HepG2 (cell line): Measurements from ENCODE around the gene MPV17L2. TPM values are rescaled to one million over a fixed set of nuclear protein-coding genes. Genes with fewer than 3 reads are reported as not detected.

Source experiments
- ARHGAP35 ChIP-seq: sonication (generic); formaldehyde crosslinking; IDR thresholded peaks from 2 replicates; pipeline ENCODE4 v1.9.0; 2022; ENCODE audit warnings: mild to moderate bottlenecking, inconsistent platforms, moderate library complexity, missing genetic modification reagents, borderline replicate concordance
- FOSL1 ChIP-seq: sonication (generic); formaldehyde crosslinking; IDR thresholded peaks from 2 replicates; pipeline ENCODE4 v1.9.0; 2021; ENCODE audit warnings: missing genetic modification reagents, borderline replicate concordance
- NFE2L2 ChIP-seq: fragments of 150-350 bp; IDR thresholded peaks from 2 replicates; pipeline ENCODE4 v1.6.1; 2014; ENCODE audit warnings: low read length
- THAP11 ChIP-seq: IDR thresholded peaks from 2 replicates; pipeline ENCODE4 v1.6.1; 2016; ENCODE audit warnings: missing biosample characterization, missing genetic modification reagents
- ZFP41 ChIP-seq: sonication (generic); formaldehyde crosslinking; IDR thresholded peaks from 2 replicates; pipeline ENCODE4 v1.4.0; 2020; ENCODE audit warnings: mild to moderate bottlenecking, missing genetic modification reagents, borderline replicate concordance
- ZNF652 ChIP-seq: IDR thresholded peaks from 2 replicates; pipeline ENCODE4 v1.6.1; 2016; ENCODE audit warnings: low read depth, borderline replicate concordance
- ZNF720 ChIP-seq: sonication (generic); formaldehyde crosslinking; IDR thresholded peaks from 2 replicates; pipeline ENCODE4 v1.4.0; 2020; ENCODE audit warnings: missing genetic modification reagents
- polyA plus RNA-seq, 8 experiments: library from polyadenylated mRNA; depleted of rRNA in 3 of 8; stranded (reverse) in 7 of 8; unstranded in 1 of 8; fragments of >200 nt; fragmentation: Illumina TruSeq in 4 of 8; extraction: Trizol in 4 of 8; gene quantifications; 2 replicates each; pipeline versions ENCODE4 v1.2.1 to v1.2.3, GENCODE V29; 2011 to 2016; ENCODE audit warnings: low read depth in 4 of 8, missing spikeins in 1 of 8, mixed read lengths in 1 of 8; ENCODE audit not compliant: insufficient read depth in 1 of 8
- total RNA-seq, 5 experiments: library from RNA; depleted of rRNA; stranded (reverse); fragments of >200 nt; fragmentation: Illumina TruSeq; extraction: Trizol; gene quantifications; 2 replicates each; pipeline ENCODE4 v1.2.3, GENCODE V29; 2016; ENCODE audit warnings: low read depth in 1 of 5
- TF ChIP-seq, protein P1 (sequence below): sonication (generic); formaldehyde crosslinking; IDR thresholded peaks from 2 replicates; pipeline ENCODE4 v1.4.0; 2020; ENCODE audit warnings: low read depth, missing genetic modification reagents
- TF ChIP-seq, protein P2 (sequence below): sonication (generic); formaldehyde crosslinking; IDR thresholded peaks from 2 replicates; pipeline ENCODE4 v1.4.0; 2020; ENCODE audit warnings: missing genetic modification reagents
- TF ChIP-seq, protein P3 (sequence below): sonication (generic); formaldehyde crosslinking; IDR thresholded peaks from 2 replicates; pipeline ENCODE4 v1.5.0; 2020; ENCODE audit warnings: mild to moderate bottlenecking, missing genetic modification reagents, borderline replicate concordance

The MPV17L2 gene
- total and polyA plus RNA-seq, 2 of the 13 experiments (the other 11 are each of a cell fraction or from before 2014, with no cell fraction given): 13.6 to 16.7 TPM

DNA sequence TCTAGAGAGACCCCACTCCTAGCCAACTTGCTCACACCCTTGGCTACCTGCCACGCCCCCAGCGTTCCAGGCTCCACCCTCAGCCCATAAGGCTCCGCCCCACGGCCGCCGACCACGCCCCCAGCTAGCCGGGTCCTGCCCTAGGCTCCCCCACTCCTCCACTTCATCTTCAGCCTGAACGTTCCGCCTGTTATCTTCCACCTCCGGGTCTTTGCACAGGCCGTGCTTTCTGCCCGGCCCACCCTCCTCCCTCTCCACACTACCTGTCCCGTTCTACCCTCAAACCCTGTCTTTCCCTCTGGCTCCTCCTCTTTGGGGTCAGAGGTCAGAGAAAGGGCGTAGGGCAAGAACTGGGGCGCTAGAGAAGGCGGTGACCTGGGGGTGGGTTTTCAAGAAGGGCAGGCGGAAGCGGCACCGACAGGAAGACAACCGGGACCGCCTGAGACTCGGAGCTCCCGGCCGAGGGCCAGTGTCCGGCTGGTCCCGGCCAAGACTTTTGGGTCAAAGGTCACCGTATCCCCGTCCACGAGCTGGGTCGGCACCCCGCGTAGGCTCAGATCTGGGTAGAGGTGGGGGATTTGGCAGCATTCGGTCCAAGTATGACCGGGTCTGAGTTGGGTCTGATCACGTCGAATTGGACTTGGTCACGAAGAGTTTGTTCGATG lies 31.0 kb downstream of the MPV17L2 start (continued):
- TF ChIP-seq, protein P1, sequence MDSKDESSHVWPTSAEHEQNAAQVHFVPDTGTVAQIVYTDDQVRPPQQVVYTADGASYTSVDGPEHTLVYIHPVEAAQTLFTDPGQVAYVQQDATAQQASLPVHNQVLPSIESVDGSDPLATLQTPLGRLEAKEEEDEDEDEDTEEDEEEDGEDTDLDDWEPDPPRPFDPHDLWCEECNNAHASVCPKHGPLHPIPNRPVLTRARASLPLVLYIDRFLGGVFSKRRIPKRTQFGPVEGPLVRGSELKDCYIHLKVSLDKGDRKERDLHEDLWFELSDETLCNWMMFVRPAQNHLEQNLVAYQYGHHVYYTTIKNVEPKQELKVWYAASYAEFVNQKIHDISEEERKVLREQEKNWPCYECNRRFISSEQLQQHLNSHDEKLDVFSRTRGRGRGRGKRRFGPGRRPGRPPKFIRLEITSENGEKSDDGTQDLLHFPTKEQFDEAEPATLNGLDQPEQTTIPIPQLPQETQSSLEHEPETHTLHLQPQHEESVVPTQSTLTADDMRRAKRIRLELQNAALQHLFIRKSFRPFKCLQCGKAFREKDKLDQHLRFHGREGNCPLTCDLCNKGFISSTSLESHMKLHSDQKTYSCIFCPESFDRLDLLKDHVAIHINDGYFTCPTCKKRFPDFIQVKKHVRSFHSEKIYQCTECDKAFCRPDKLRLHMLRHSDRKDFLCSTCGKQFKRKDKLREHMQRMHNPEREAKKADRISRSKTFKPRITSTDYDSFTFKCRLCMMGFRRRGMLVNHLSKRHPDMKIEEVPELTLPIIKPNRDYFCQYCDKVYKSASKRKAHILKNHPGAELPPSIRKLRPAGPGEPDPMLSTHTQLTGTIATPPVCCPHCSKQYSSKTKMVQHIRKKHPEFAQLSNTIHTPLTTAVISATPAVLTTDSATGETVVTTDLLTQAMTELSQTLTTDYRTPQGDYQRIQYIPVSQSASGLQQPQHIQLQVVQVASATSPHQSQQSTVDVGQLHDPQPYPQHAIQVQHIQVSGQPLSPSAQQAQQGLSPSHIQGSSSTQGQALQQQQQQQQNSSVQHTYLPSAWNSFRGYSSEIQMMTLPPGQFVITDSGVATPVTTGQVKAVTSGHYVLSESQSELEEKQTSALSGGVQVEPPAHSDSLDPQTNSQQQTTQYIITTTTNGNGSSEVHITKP (CRISPR knock-in tag): no peak
- TF ChIP-seq THAP11 (CRISPR knock-in tag) (peak; percentile 53), FOSL1 (CRISPR knock-in tag) (no peak), ARHGAP35 (CRISPR knock-in tag) (no peak), ZNF652 (CRISPR knock-in tag) (0 out of 2 replicates have a peak, but pooled peaks have one; percentile 32), ZNF720 (no peak), NFE2L2 (no peak), ZFP41 (CRISPR knock-in tag) (no peak)
- TF ChIP-seq, protein P2, sequence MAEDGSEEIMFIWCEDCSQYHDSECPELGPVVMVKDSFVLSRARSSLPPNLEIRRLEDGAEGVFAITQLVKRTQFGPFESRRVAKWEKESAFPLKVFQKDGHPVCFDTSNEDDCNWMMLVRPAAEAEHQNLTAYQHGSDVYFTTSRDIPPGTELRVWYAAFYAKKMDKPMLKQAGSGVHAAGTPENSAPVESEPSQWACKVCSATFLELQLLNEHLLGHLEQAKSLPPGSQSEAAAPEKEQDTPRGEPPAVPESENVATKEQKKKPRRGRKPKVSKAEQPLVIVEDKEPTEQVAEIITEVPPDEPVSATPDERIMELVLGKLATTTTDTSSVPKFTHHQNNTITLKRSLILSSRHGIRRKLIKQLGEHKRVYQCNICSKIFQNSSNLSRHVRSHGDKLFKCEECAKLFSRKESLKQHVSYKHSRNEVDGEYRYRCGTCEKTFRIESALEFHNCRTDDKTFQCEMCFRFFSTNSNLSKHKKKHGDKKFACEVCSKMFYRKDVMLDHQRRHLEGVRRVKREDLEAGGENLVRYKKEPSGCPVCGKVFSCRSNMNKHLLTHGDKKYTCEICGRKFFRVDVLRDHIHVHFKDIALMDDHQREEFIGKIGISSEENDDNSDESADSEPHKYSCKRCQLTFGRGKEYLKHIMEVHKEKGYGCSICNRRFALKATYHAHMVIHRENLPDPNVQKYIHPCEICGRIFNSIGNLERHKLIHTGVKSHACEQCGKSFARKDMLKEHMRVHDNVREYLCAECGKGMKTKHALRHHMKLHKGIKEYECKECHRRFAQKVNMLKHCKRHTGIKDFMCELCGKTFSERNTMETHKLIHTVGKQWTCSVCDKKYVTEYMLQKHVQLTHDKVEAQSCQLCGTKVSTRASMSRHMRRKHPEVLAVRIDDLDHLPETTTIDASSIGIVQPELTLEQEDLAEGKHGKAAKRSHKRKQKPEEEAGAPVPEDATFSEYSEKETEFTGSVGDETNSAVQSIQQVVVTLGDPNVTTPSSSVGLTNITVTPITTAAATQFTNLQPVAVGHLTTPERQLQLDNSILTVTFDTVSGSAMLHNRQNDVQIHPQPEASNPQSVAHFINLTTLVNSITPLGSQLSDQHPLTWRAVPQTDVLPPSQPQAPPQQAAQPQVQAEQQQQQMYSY (CRISPR knock-in tag): peak; percentile 98
- TF ChIP-seq, protein P3, sequence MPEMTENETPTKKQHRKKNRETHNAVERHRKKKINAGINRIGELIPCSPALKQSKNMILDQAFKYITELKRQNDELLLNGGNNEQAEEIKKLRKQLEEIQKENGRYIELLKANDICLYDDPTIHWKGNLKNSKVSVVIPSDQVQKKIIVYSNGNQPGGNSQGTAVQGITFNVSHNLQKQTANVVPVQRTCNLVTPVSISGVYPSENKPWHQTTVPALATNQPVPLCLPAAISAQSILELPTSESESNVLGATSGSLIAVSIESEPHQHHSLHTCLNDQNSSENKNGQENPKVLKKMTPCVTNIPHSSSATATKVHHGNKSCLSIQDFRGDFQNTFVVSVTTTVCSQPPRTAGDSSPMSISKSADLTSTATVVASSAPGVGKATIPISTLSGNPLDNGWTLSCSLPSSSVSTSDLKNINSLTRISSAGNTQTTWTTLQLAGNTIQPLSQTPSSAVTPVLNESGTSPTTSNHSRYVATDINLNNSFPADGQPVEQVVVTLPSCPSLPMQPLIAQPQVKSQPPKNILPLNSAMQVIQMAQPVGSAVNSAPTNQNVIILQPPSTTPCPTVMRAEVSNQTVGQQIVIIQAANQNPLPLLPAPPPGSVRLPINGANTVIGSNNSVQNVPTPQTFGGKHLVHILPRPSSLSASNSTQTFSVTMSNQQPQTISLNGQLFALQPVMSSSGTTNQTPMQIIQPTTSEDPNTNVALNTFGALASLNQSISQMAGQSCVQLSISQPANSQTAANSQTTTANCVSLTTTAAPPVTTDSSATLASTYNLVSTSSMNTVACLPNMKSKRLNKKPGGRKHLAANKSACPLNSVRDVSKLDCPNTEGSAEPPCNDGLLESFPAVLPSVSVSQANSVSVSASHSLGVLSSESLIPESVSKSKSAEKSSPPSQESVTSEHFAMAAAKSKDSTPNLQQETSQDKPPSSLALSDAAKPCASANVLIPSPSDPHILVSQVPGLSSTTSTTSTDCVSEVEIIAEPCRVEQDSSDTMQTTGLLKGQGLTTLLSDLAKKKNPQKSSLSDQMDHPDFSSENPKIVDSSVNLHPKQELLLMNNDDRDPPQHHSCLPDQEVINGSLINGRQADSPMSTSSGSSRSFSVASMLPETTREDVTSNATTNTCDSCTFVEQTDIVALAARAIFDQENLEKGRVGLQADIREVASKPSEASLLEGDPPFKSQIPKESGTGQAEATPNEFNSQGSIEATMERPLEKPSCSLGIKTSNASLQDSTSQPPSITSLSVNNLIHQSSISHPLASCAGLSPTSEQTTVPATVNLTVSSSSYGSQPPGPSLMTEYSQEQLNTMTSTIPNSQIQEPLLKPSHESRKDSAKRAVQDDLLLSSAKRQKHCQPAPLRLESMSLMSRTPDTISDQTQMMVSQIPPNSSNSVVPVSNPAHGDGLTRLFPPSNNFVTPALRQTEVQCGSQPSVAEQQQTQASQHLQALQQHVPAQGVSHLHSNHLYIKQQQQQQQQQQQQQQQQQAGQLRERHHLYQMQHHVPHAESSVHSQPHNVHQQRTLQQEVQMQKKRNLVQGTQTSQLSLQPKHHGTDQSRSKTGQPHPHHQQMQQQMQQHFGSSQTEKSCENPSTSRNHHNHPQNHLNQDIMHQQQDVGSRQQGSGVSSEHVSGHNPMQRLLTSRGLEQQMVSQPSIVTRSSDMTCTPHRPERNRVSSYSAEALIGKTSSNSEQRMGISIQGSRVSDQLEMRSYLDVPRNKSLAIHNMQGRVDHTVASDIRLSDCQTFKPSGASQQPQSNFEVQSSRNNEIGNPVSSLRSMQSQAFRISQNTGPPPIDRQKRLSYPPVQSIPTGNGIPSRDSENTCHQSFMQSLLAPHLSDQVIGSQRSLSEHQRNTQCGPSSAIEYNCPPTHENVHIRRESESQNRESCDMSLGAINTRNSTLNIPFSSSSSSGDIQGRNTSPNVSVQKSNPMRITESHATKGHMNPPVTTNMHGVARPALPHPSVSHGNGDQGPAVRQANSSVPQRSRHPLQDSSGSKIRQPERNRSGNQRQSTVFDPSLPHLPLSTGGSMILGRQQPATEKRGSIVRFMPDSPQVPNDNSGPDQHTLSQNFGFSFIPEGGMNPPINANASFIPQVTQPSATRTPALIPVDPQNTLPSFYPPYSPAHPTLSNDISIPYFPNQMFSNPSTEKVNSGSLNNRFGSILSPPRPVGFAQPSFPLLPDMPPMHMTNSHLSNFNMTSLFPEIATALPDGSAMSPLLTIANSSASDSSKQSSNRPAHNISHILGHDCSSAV (CRISPR knock-in tag): no peak
